Spinal cord (tissue), 10 donors: ENCODE results near the gene UMAD1. TPM values are rescaled to one million over a fixed set of nuclear protein-coding genes. Genes with fewer than 3 reads are reported as not detected.

Experiments used
- DNase-seq, 6 donors: peaks; one replicate each; pipeline versions ENCODE4 v3.0.0 to v3.0.0-alpha.2; 2013 to 2015; ENCODE audit warnings: low spot score in 6 of 6, low read depth in 4 of 6
- H3K27ac ChIP-seq: one replicate; pipeline ENCODE4 v1.5.1; 2013; ENCODE audit warnings: low read depth, low read length, control low read depth
- H3K27me3 ChIP-seq: one replicate; pipeline ENCODE4 v1.6.1; 2013; ENCODE audit warnings: low read length; ENCODE audit not compliant: control insufficient read depth, insufficient read depth
- H3K36me3 ChIP-seq: one replicate; pipeline ENCODE4 v1.6.1; 2013; ENCODE audit warnings: low read length; ENCODE audit not compliant: control insufficient read depth, insufficient read depth
- H3K4me1 ChIP-seq: one replicate; pipeline ENCODE4 v1.6.1; 2013; ENCODE audit warnings: low read length; ENCODE audit not compliant: control insufficient read depth, insufficient read depth
- H3K4me3 ChIP-seq: one replicate; pipeline ENCODE4 v1.5.1; 2013; ENCODE audit warnings: low read depth, low read length, control low read depth
- H3K9me3 ChIP-seq: one replicate; pipeline ENCODE4 v1.6.1; 2013; ENCODE audit warnings: low read length; ENCODE audit not compliant: control insufficient read depth, insufficient read depth
- WGBS: methylation state at CpG from one replicate; pipeline ENCODE4 v1.1.5; 2013; ENCODE audit warnings: missing lambda C conversion rate; ENCODE audit not compliant: insufficient coverage; 5-methylcytosine and 5-hydroxymethylcytosine counted together
- polyA plus RNA-seq, 2 donors: library from polyadenylated mRNA; unstranded; fragments of 120-200 nt; gene quantifications; one replicate each; pipeline ENCODE4 v1.2.1, GENCODE V29; 2013; ENCODE audit not compliant: insufficient read length in 2 of 2
- total RNA-seq, 2 donors: library from RNA; depleted of rRNA in 1 of 2; stranded (reverse); fragments of 120-200 nt in 1 of 2; fragments of >200 nt in 1 of 2; gene quantifications; one replicate each; pipeline versions ENCODE4 v1.2.3 to v1.2.4, GENCODE V29; 2013 to 2014
- donor health status: healthy.

Gene UMAD1
- total and polyA plus RNA-seq, 4 donors = 12.9 to 18.1 (median 14.7) TPM

DNA sequence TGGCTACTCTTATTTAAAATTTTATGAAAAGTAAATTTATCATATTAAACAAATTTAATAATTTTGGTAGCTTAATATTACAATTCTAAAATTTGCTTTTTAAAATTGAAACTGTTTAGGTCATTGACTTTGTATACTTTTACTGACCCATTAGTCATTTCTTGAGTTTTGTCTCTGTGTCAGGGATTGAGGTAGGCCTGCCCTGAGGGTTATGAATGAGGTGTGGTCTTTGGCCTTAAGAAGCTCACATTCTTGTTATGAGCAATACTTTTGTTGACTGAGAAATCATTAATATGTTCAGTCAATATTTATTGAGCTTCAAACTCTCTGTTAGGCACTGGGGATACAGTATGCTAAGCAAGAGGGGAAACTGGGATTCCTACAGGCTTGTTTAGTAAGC is 124.9 kb downstream of the UMAD1 start:
- Histone ChIP-seq H3K36me3 (no peaks in the 10 kb centered on the region), H3K4me3 (no peak overlapping the region), H3K27me3 (no peaks in the 10 kb centered on the region), H3K27ac (no peak overlapping the region), H3K4me1 (no peaks in the 10 kb centered on the region), H3K9me3 (no peaks in the 10 kb centered on the region)
- no peak for DNase-seq

GRCh38 chr7:7766671-7767070 is 126.1 kb downstream of the UMAD1 start:
- DNase-seq = no peak

GRCh38 chr7:7768977-7769709 is 128.6 kb downstream of the UMAD1 start:
- Histone ChIP-seq H3K27me3 (no peaks in the 10 kb centered on the region), H3K9me3 (no peaks in the 10 kb centered on the region), H3K4me3 (no peak overlapping the region), H3K4me1 (no peaks in the 10 kb centered on the region), H3K27ac (no peak overlapping the region), H3K36me3 (no peaks in the 10 kb centered on the region)
- 94% methylated on average over 4 of the region's 5 CpGs for WGBS
- no peak for DNase-seq

More at GRCh38 chr7:7766671-7767070, 126.1 kb downstream of the UMAD1 start:
- Histone ChIP-seq H3K27ac (no peak overlapping the region), H3K27me3 (no peaks in the 10 kb centered on the region), H3K9me3 (no peaks in the 10 kb centered on the region), H3K4me1 (no peaks in the 10 kb centered on the region), H3K36me3 (no peaks in the 10 kb centered on the region), H3K4me3 (no peak overlapping the region)

- Histone ChIP-seq H3K4me1 (no peaks in the 10 kb centered on the region), H3K4me3 (no peak overlapping the region), H3K27me3 (no peaks in the 10 kb centered on the region), H3K9me3 (no peaks in the 10 kb centered on the region), H3K36me3 (no peaks in the 10 kb centered on the region), H3K27ac (no peak overlapping the region)
- WGBS = 80% methylated on average over 6 of the region's 8 CpGs
- no peak for DNase-seq
These were observed 129.4 kb downstream of the UMAD1 start for GRCh38 chr7:7769710-7770627.

- Histone ChIP-seq H3K36me3 (no peaks in the 10 kb centered on the region), H3K27ac (no peak overlapping the region), H3K9me3 (no peaks in the 10 kb centered on the region), H3K4me3 (no peak overlapping the region), H3K27me3 (no peaks in the 10 kb centered on the region), H3K4me1 (no peaks in the 10 kb centered on the region)
- DNase-seq = no peak
These were observed 130.9 kb downstream of the UMAD1 start for GRCh38 chr7:7771452-7771851.

DNA sequence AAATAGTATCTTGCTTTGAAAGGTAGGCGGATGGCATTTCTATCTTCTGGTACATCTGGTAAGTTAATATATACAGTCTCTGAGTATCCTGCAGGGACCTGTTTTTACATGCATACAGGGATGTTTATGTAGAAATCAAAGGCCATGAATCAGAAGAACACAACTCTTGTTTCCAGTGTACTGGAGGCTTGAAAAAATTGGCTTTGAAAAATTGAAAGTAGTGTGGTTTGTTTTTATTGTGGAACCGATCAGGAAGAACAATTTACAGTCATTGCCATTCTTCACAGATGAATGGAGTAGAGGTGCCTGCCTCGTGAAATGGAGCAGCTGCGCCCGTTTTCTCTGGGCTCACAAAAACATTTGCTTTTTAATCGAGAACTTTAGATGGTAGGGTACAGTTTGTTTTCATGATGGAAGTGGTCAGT is 131.9 kb downstream of the UMAD1 start:
- DNase-seq = peak in 5 of 6 donors; percentile 13 to 79 (median 30)
- no peak overlapping the region for H3K27ac ChIP-seq
- no peak overlapping the region for H3K4me3 ChIP-seq
- H3K9me3 ChIP-seq = no peaks in the 10 kb centered on the region
- 31% methylated on average over 4 of the region's 6 CpGs for WGBS
- no peaks in the 10 kb centered on the region for H3K27me3 ChIP-seq
- H3K36me3 ChIP-seq = no peaks in the 10 kb centered on the region
- H3K4me1 ChIP-seq = no peaks in the 10 kb centered on the region

GRCh38 chr7:7773334-7774309 is 133.1 kb downstream of the UMAD1 start:
- H3K27ac ChIP-seq = no peak overlapping the region
- H3K4me3 ChIP-seq = no peak overlapping the region
- 100% methylated on average over 1 of the region's 3 CpGs for WGBS

DNA sequence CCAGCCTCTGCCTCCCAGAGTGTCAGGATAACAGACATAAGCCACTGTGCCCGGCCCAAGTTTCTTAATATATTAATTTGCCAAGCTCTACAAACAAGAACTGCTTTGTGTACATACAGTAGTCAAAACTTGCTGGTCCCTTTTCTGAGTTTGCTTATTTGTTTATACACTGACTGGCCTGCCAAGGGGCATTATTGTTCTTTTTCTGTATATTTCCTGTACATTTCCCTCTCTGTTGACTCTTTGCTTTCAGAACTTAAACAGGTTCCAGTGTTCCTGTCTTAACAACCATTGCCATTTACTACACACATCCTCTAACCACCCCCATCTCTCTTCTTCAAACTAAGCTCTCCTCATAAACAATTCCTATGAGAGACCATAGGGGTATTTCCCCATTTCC is 139.3 kb downstream of the UMAD1 start:
- Histone ChIP-seq H3K27ac (no peak overlapping the region), H3K4me1 (no peaks in the 10 kb centered on the region), H3K27me3 (no peaks in the 10 kb centered on the region), H3K4me3 (no peak overlapping the region), H3K36me3 (no peaks in the 10 kb centered on the region), H3K9me3 (no peaks in the 10 kb centered on the region)
- WGBS = no CpG with 5 or more reads among the region's 1 CpG
- no peak for DNase-seq

More at GRCh38 chr7:7773334-7774309, 133.1 kb downstream of the UMAD1 start:
- H3K27me3 ChIP-seq = no peaks in the 10 kb centered on the region
- no peak for DNase-seq
- H3K4me1 ChIP-seq = no peaks in the 10 kb centered on the region
- no peaks in the 10 kb centered on the region for H3K9me3 ChIP-seq
- no peaks in the 10 kb centered on the region for H3K36me3 ChIP-seq

- Histone ChIP-seq H3K4me1 (no peaks in the 10 kb centered on the region), H3K27ac (no peak overlapping the region), H3K9me3 (no peaks in the 10 kb centered on the region), H3K4me3 (no peak overlapping the region), H3K36me3 (no peaks in the 10 kb centered on the region), H3K27me3 (no peaks in the 10 kb centered on the region)
- no CpG with 5 or more reads among the region's 1 CpG for WGBS
- DNase-seq = no peak
These were observed 142.4 kb downstream of the UMAD1 start for GRCh38 chr7:7783001-7783400.
